ENCODE data around the gene RBM12. TPM values are rescaled to one million over a fixed set of nuclear protein-coding genes. Genes with fewer than 3 reads are reported as not detected.
A peak's percentile ranks its signal among the peaks of the same experiment; 100 is the strongest.

The RBM12 gene
- total and polyA plus RNA-seq, 2 donors (not counting 1 experiment from before 2014, with no cell fraction given): 52.7 to 144 TPM

- H3K27ac ChIP-seq (ENCODE audit: low read length in 2 of 2): peak overlapping the region; percentile 96 to 97
- peaks cover 0 to 3% of the 10 kb centered on the region in 2 experiments for H3K36me3 ChIP-seq (replicated peaks in 1 of 2; ENCODE audit: control extremely low read depth in 1 of 2, control insufficient read depth in 1 of 2, extremely low read depth in 1 of 2, insufficient read depth in 2 of 2, low read length in 1 of 2)
- H3K9me3 Mint-ChIP-seq (ENCODE audit: insufficient read depth): no peaks in the 10 kb centered on the region
- peak; percentile 50 for ATAC-seq (ENCODE audit: low read depth)
- H3K4me1 ChIP-seq (ENCODE audit: control insufficient read depth in 2 of 2, insufficient read depth in 2 of 2, low read length in 2 of 2): peaks cover 43 to 44% of the 10 kb centered on the region in 2 donors
- H3K9me3 ChIP-seq (ENCODE audit: control extremely low read depth in 1 of 3, control insufficient read depth in 2 of 3, insufficient read depth in 1 of 3, low read length in 2 of 3): no peaks in the 10 kb centered on the region
- ChIA-PET CTCF (interaction anchor here (0.8 to 1.8 kb wide), 8 partner anchors 11 to 220 kb away, joined by 3 to 6 read pairs (median 4); partner anchors contain the start of genes NFS1, ROMO1 and SPAG4), POLR2A (interaction anchor here (0.8 to 3.7 kb wide), 10 partner anchors 18 to 290 kb away, joined by 3 to 38 read pairs (median 4); partner anchors contain the start of genes ERGIC3, NFS1, PHF20 and RBM39)
- WGBS (ENCODE audit: insufficient coverage): 2% methylated on average over 27 of the region's 28 CpGs
- DNase-seq: no peak
- intact Hi-C loops (cut with micrococcal nuclease): loop anchor here (1.0 to 2.0 kb wide), 6 partner anchors 36 to 291 kb away; partner anchors contain the start of genes ERGIC3, NFS1, RBM39 and ROMO1
- peak overlapping the region; percentile 84 for H3K4me2 ChIP-seq (replicated peaks; ENCODE audit: low read depth, low read length, poor library complexity, severe bottlenecking)
- peaks cover 61% of the 10 kb centered on the region for H3K79me2 ChIP-seq (ENCODE audit: control insufficient read depth, insufficient read depth, low read length)
- peak overlapping the region; percentile 92 for H2AFZ ChIP-seq (ENCODE audit: insufficient read depth, low read depth, low read length, poor library complexity, severe bottlenecking)
- no peaks in the 10 kb centered on the region for H3K27me3 Mint-ChIP-seq
- peaks cover 10% of the 10 kb centered on the region for H4K20me1 ChIP-seq (ENCODE audit: control insufficient read depth, insufficient read depth, low read length, poor library complexity, severe bottlenecking)
- peak overlapping the region; percentile 76 to 98 (median 90) for H3K4me3 ChIP-seq (ENCODE audit: control extremely low read depth in 1 of 5, extremely low read depth in 1 of 5, insufficient read depth in 1 of 5, low read depth in 2 of 5, low read length in 4 of 5)
- H3K4me3 Mint-ChIP-seq: peak overlapping the region; percentile 92
- no peak for TF ChIP-seq CTCF (IDR thresholded peaks at IDR 0.05)
- no peak for TF ChIP-seq EZH2 (IDR thresholded peaks at IDR 0.05; ENCODE audit: borderline replicate concordance, insufficient read depth, low read depth, low read length, poor library complexity, severe bottlenecking)
- H3K9ac ChIP-seq (ENCODE audit: low read length): peak overlapping the region; percentile 90
- H3K4me1 Mint-ChIP-seq: peaks cover 54% of the 10 kb centered on the region
- H3K27ac Mint-ChIP-seq: peak overlapping the region; percentile 100
- H3K27me3 ChIP-seq (replicated peaks in 1 of 4; ENCODE audit: control extremely low read depth in 1 of 4, control insufficient read depth in 3 of 4, insufficient read depth in 4 of 4, low read length in 3 of 4): no peaks in the 10 kb centered on the region
Measured at GRCh38 chr20:35663516-35664465, 909 bp downstream of the RBM12 start.
